Stimulated activated CD8-positive, alpha-beta memory T cell treated with anti-CD3 and anti-CD28 coated beads, Interleukin-12 subunit alpha, Interleukin-12 subunit beta, amount 100 ng/mL, for 1 hour (primary cell): ENCODE data around the gene KLHL4.
"Not testable (repeated sequence)": the region's sequence is repeated elsewhere in the genome, so short reads cannot be mapped to it uniquely, and the experiment has no call there.

Source experiments
- DNase-seq: peaks from one replicate; pipeline ENCODE4 v3.0.0-alpha.2; 2020; ENCODE audit warnings: low read depth

Gene KLHL4, protein sequence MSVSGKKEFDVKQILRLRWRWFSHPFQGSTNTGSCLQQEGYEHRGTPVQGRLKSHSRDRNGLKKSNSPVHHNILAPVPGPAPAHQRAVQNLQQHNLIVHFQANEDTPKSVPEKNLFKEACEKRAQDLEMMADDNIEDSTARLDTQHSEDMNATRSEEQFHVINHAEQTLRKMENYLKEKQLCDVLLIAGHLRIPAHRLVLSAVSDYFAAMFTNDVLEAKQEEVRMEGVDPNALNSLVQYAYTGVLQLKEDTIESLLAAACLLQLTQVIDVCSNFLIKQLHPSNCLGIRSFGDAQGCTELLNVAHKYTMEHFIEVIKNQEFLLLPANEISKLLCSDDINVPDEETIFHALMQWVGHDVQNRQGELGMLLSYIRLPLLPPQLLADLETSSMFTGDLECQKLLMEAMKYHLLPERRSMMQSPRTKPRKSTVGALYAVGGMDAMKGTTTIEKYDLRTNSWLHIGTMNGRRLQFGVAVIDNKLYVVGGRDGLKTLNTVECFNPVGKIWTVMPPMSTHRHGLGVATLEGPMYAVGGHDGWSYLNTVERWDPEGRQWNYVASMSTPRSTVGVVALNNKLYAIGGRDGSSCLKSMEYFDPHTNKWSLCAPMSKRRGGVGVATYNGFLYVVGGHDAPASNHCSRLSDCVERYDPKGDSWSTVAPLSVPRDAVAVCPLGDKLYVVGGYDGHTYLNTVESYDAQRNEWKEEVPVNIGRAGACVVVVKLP

GRCh38 chrX:87517571-87518141, at the start of gene KLHL4:
TSS of gene KLHL4 (plus strand) at chrX:87517802. CDS start at chrX:87517894, 92 bp downstream.
- DNase-seq, result no peak

DNA sequence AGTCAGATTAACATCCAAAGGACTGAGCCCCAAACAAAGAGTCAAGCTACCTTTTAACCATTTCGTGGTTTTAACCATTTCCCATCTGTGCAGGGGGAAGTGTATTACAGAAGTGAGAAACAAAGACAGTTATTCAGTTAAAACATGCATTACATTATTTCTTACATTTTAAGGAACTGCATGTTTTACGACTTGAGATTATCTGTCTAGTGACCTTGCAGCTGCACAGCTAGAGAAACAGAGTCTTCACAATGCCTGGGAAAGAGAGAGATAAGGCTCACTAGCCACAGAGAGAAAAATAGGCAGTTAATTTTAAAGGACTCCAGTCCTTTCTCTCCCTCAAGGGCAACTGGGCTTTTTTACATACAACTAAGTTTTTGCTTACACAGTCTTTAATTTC, 48.7 kb upstream of the KLHL4 start:
- no peak for DNase-seq

DNA sequence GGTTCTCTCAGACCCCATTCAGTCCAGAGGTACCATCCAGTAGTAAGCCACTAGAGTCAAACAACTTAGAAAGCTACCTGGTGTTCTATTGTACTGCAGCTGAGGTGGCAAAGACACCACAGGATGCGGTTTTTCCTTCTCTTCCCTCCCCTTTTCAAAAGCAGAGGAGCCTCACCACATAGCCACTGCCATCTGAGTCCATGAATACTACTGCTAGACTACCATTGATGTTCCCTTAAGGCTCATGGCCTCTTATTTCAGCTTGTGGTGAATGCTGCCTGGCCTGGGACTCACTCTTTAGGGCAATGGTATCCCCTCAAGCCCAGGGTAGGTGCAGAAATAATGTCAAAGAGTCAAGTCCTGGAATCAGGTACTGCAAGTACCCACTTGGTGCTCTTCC, 41.8 kb upstream of the KLHL4 start:
- DNase-seq, result no peak

DNA sequence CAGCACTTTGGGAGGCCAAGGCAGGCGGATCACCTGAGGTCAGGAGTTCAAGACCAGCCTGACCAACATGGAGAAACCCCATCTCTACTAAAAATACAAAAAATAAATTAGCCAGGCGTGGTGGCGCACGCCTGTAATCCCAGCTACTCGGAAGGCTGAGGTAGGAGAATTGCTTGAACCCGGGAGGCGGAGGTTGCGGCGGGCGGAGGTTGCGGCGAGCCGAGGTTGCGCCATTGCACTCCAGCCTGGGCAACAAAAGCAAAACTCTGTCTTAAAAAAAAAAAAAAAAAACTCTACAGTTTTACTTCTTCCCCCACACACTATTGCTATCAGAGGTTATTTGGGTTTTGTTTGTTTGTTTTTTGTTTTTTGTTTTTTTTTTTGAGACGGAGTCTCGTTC, 38.9 kb upstream of the KLHL4 start:
- not testable (repeated sequence) for DNase-seq

DNA sequence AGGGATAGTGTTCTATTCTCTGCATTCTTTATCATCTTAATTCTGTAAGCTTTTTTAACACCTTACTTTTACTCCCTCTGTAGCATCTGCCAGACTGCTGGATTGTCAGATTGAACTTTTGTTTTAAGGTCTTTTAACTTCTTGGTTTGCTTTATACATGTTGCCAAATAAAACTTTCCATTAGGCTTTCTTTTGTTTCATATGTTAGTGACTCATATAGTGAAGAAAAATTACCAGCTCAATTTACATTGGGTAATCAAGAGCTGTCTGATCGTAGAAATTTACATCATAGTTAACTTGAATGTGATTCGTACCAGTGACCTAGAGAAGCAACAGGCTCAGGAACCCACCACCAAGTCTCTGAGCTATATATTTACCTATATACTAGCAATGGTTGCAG, 28.5 kb upstream of the KLHL4 start:
- no peak for DNase-seq

GRCh38 chrX:87515836-87516235, 1.8 kb upstream of the KLHL4 start:
- no peak for DNase-seq

- no peak for DNase-seq
Measured at GRCh38 chrX:87516717-87517121, 883 bp upstream of the KLHL4 start.

GRCh38 chrX:87518504-87518903, 902 bp downstream of the KLHL4 start:
- no peak for DNase-seq

GRCh38 chrX:87525771-87526229, 8.2 kb downstream of the KLHL4 start:
- DNase-seq, result no peak

DNA sequence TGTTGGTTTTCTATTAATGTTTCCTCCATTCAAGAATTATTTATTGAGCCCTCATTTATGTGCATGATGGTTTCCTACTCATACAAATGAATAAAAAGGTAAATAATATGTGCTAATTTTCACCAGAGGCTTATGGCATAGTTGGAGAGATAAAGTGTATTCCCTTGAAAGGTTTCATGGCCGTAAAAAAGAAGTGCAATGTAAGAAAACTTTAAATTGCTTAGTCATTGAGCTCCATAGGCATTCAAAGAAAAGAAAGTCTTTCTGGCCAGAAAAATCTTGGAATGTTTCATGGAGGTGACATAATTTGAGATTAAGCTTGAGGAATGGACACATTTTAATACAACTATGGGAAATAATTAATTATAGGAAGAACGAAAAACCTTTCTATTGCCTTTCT, 8.7 kb downstream of the KLHL4 start:
- DNase-seq, result no peak

DNA sequence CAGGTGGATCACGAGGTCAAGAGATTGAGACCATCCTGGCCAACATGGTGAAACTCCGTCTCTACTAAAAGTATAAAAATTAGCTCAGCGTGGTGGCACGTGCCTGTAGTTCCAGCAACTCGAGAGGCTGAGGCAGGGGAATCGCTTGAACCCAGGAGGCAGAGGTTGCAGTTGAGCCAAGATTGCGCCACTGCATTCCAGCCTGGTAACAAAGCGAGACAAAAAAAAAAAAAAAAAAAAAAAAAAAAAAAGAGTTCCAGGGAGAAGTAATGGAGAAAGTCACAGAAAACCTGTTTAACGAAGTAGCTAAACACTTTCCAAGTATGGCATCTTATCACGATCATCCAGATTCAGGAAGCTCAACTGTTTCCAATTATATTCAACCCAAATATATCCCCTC, 10.9 kb downstream of the KLHL4 start:
- no peak for DNase-seq

- DNase-seq, result no peak
Measured at GRCh38 chrX:87571964-87572363, 54.4 kb downstream of the KLHL4 start.

GRCh38 chrX:87572901-87573300, 55.3 kb downstream of the KLHL4 start:
- no peak for DNase-seq

GRCh38 chrX:87578978-87579377, 61.4 kb downstream of the KLHL4 start:
- no peak for DNase-seq

DNA sequence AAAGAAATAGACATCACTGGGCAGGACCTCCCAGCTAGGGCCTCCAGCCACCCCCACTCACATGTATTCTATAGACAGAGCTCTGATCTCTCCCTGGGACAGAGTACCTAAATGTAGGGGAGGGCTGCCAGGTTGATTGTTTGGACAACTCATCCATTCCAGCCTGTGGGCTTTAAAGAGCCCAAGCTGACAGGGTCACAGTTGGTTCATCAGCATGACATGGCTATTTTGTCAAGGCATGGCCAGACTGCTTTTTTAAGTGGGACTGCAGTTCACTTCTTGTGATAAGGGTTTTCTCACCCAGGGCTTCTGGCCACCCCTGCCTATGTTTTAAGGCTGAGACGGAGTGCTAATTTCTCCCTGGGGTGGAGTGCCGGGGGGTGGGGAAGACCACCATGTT, 63.3 kb downstream of the KLHL4 start:
- DNase-seq, result no peak

GRCh38 chrX:87582453-87582852, 64.9 kb downstream of the KLHL4 start:
- no peak for DNase-seq

DNA sequence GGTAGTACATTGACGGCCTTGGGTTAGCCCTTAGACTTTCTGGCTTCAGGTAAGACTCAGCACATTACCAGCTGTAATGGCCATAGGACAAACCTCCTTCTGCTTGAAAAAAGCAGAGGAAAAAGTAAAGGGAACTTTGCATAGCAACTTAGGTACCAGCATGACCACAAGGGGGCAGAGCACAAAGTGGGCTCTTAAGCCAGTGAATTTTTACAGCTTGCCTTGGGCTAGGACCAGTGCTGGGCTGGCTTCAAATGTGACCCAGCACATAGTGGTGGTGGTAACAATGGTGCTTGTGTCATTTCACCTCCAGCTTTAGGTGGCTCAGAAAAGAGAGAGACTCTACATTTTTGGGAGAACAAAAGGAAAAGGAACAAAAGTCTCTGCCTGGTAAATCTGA, 66.1 kb downstream of the KLHL4 start:
- no peak for DNase-seq

DNA sequence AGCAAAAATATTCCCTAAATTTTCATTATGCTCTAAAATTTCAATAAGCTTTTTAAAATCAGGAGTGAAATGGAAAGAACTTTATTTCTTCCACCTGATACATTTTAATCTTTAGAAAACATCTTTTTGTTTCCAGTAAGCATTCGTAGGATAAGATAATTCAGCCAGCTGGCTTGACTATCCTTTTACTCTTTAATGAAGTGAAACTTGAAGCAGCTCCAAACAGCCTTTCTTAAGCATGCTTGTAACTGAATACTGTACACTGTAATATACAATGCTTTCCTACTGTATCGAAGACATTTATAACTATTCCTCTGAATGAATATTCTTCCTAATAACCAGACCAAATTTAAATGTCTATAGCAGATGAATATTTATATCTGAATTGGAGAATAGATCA, 98.8 kb downstream of the KLHL4 start:
- DNase-seq, result no peak

- DNase-seq, result no peak
Measured at GRCh38 chrX:87621697-87622096, 104.1 kb downstream of the KLHL4 start.

DNA sequence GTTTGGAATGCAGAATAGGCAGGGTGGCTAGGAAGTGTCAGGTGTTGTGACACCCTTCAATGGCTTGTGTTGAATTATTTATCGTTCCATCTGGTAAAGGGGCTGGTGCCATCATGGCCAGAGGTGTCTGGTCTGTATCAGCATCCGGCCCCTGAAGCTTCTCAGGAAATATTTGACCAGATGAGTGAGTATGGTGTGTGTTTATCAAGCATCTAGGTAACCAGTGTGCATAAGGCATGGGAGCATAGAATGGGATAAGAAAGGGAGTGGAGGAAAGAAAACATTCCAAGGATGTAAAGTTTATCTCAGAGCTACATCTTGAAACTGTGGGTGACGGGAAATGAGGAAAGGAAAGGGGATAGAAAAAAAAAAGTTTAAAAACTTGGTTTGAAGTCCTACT, 109.4 kb downstream of the KLHL4 start:
- DNase-seq, result no peak

- DNase-seq, result no peak
Measured at GRCh38 chrX:87634361-87634760, 116.8 kb downstream of the KLHL4 start.

- no peak for DNase-seq
Measured at GRCh38 chrX:87636533-87636932, 118.9 kb downstream of the KLHL4 start.

DNA sequence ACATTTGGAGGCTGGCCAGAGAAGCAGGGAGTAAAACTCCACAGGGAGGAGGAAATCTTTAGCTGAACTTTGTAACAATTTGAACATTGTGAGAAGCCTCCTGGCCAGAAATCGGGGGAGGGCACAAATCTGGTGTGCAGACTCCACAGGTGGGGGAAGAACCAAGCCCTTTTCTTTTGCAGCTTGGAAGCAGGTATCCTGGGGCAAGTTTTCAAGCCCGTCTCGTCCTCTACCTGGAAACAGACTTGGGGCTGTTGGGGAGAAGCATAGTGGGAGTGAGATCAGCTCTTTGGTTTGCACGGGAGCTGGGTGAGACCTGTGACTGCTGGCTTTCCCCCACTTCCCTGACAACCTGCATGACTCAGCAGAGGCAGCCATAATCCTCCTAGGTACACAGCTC, 123.8 kb downstream of the KLHL4 start:
- not testable (repeated sequence) for DNase-seq
